ENCODE measurements around the gene METTL8.
A peak's percentile ranks its signal among the peaks of the same experiment; 100 is the strongest.

The METTL8 gene

GRCh38 chr2:171433763-171434012 is at the start of gene METTL8:
Gene METTL8 (minus strand): TSS chr2:171433990. CDS start chr2:171392185, 41,805 bp downstream.
- DNase-seq (ENCODE audit: extremely low spot score, insufficient read length, low read depth) (no peak), FAIRE-seq (no peak)

- FAIRE-seq (no peak), DNase-seq (ENCODE audit: extremely low spot score, insufficient read length, low read depth) (no peak)
Measured at GRCh38 chr2:171482877-171483276, 49.1 kb upstream of the METTL8 start.

GRCh38 chr2:171482308-171482707 is 48.5 kb upstream of the METTL8 start:
- DNase-seq (ENCODE audit: extremely low spot score, insufficient read length, low read depth) = no peak
- peak; percentile 26 for FAIRE-seq

GRCh38 chr2:171480908-171481307 is 47.1 kb upstream of the METTL8 start:
- DNase-seq (ENCODE audit: extremely low spot score, insufficient read length, low read depth) (no peak), FAIRE-seq (peak; percentile 45)

GRCh38 chr2:171479154-171479814 is 45.5 kb upstream of the METTL8 start:
- DNase-seq (ENCODE audit: extremely low spot score, insufficient read length, low read depth) = no peak
- peak; percentile 50 for FAIRE-seq

GRCh38 chr2:171478345-171478744 is 44.6 kb upstream of the METTL8 start:
- no peak for FAIRE-seq
- DNase-seq (ENCODE audit: extremely low spot score, insufficient read length, low read depth) = no peak

GRCh38 chr2:171475979-171476378 is 42.2 kb upstream of the METTL8 start:
- no peak for DNase-seq (ENCODE audit: extremely low spot score, insufficient read length, low read depth)
- no peak for FAIRE-seq

- DNase-seq (ENCODE audit: extremely low spot score, insufficient read length, low read depth) (no peak), FAIRE-seq (no peak)
Measured at GRCh38 chr2:171470129-171470528, 36.3 kb upstream of the METTL8 start.

GRCh38 chr2:171469176-171469575 is 35.4 kb upstream of the METTL8 start:
- DNase-seq (ENCODE audit: extremely low spot score, insufficient read length, low read depth) = no peak
- no peak for FAIRE-seq

GRCh38 chr2:171460537-171460936 is 26.7 kb upstream of the METTL8 start:
- DNase-seq (ENCODE audit: extremely low spot score, insufficient read length, low read depth) = no peak
- FAIRE-seq = no peak

GRCh38 chr2:171459498-171459897 is 25.7 kb upstream of the METTL8 start:
- no peak for FAIRE-seq

GRCh38 chr2:171452773-171453172 is 19.0 kb upstream of the METTL8 start:
- DNase-seq (ENCODE audit: extremely low spot score, insufficient read length, low read depth) (no peak), FAIRE-seq (peak; percentile 26)

More at GRCh38 chr2:171459498-171459897, 25.7 kb upstream of the METTL8 start:
- DNase-seq (ENCODE audit: extremely low spot score, insufficient read length, low read depth) = no peak

- no peak for FAIRE-seq
Measured at GRCh38 chr2:171451074-171451473, 17.3 kb upstream of the METTL8 start.

GRCh38 chr2:171447675-171448074 is 13.9 kb upstream of the METTL8 start:
- no peak for DNase-seq (ENCODE audit: extremely low spot score, insufficient read length, low read depth)
- no peak for FAIRE-seq

More at GRCh38 chr2:171451074-171451473, 17.3 kb upstream of the METTL8 start:
- no peak for DNase-seq (ENCODE audit: extremely low spot score, insufficient read length, low read depth)

GRCh38 chr2:171441470-171441869 is 7.7 kb upstream of the METTL8 start:
- FAIRE-seq (no peak), DNase-seq (ENCODE audit: extremely low spot score, insufficient read length, low read depth) (no peak)

- FAIRE-seq = no peak
Measured at GRCh38 chr2:171436307-171436706, 2.5 kb upstream of the METTL8 start.

GRCh38 chr2:171434013-171434989 is 511 bp upstream of the METTL8 start, which contains the start of gene DCAF17:
Gene DCAF17 (plus strand): TSS chr2:171434226. CDS start chr2:171434578, 352 bp downstream.
- FAIRE-seq (peak; percentile 98), DNase-seq (ENCODE audit: extremely low spot score, insufficient read length, low read depth) (peak; percentile 85)

More at GRCh38 chr2:171436307-171436706, 2.5 kb upstream of the METTL8 start:
- no peak for DNase-seq (ENCODE audit: extremely low spot score, insufficient read length, low read depth)

GRCh38 chr2:171432969-171433762 is 624 bp downstream of the METTL8 start:
- no peak for FAIRE-seq
- DNase-seq (ENCODE audit: extremely low spot score, insufficient read length, low read depth) = no peak

GRCh38 chr2:171432206-171432968 is 1.4 kb downstream of the METTL8 start:
- peak; percentile 5 for FAIRE-seq

More at GRCh38 chr2:171432206-171432968, 1.4 kb downstream of the METTL8 start:
- DNase-seq (ENCODE audit: extremely low spot score, insufficient read length, low read depth) = no peak

Measured in GM18507 (cell line).